HT1080 (cell line): Measurements from ENCODE around the gene CCNL2. TPM values are rescaled to one million over a fixed set of nuclear protein-coding genes. Genes with fewer than 3 reads are reported as not detected.
A peak's percentile ranks its signal among the peaks of the same experiment; 100 is the strongest.

Experiments
- DNase-seq: peaks from one replicate; pipeline ENCODE4 v3.0.0-alpha.2; 2015; ENCODE audit warnings: low read depth
- total RNA-seq: library from RNA; depleted of rRNA; stranded (reverse); fragments of >200 nt; shearing (Covaris generic); gene quantifications from 2 replicates; pipeline ENCODE4 v1.2.3, GENCODE V29; 2014; rRNA removed

The CCNL2 gene
- total RNA-seq, 1 experiment from 2014 or later = 96.1 TPM

GRCh38 chr1:1345384-1345783 is 53.8 kb downstream of the CCNL2 start:
- DNase-seq = no peak

- peak; percentile 94 for DNase-seq
These were observed 54.3 kb downstream of the CCNL2 start for GRCh38 chr1:1344655-1345361.

- DNase-seq = no peak
These were observed 55.2 kb downstream of the CCNL2 start for GRCh38 chr1:1343811-1344421.

- DNase-seq = no peak
These were observed 56.5 kb downstream of the CCNL2 start for GRCh38 chr1:1342584-1343115.

GRCh38 chr1:1342061-1342562 is 57.0 kb downstream of the CCNL2 start:
- DNase-seq = no peak

GRCh38 chr1:1341549-1342021 is 57.5 kb downstream of the CCNL2 start:
- DNase-seq = no peak

GRCh38 chr1:1340791-1341548 is 58.2 kb downstream of the CCNL2 start:
- no peak for DNase-seq

GRCh38 chr1:1340185-1340584 is 59.0 kb downstream of the CCNL2 start:
- no peak for DNase-seq

- no peak for DNase-seq
These were observed 60.9 kb downstream of the CCNL2 start for GRCh38 chr1:1338278-1338677.

GRCh38 chr1:1337793-1338147 is 61.4 kb downstream of the CCNL2 start:
- no peak for DNase-seq

GRCh38 chr1:1336931-1337792 is 62.0 kb downstream of the CCNL2 start:
- no peak for DNase-seq

- no peak for DNase-seq
These were observed 62.7 kb downstream of the CCNL2 start for GRCh38 chr1:1336446-1336845.

GRCh38 chr1:1335792-1336248 is 63.3 kb downstream of the CCNL2 start:
- DNase-seq = no peak

Other genes with a start within 250 kb of the CCNL2 start
- not detected in 2 replicates for gene TTLL10, start 225.5 kb downstream of the CCNL2 start, total RNA-seq
- gene TNFRSF18, start 192.7 kb downstream of the CCNL2 start, total RNA-seq = not detected in 2 replicates
- gene TNFRSF4, start 185.2 kb downstream of the CCNL2 start, total RNA-seq = 0.88 TPM in 1 of 2 replicates, not detected in the other
- gene SDF4, start 167.3 kb downstream of the CCNL2 start, total RNA-seq = 110 and 119 TPM in 2 replicates
- 27.3 and 37.6 TPM in 2 replicates for gene B3GALT6, start 167.1 kb downstream of the CCNL2 start, total RNA-seq
- 0.40 and 1.5 TPM in 2 replicates for gene C1QTNF12, start 152.6 kb downstream of the CCNL2 start, total RNA-seq
- gene UBE2J2, start 125.5 kb downstream of the CCNL2 start, total RNA-seq = 125 and 139 TPM in 2 replicates
- gene SCNN1D, start 118.9 kb downstream of the CCNL2 start, total RNA-seq = 0.20 and 0.59 TPM in 2 replicates
- 28.9 and 34.9 TPM in 2 replicates for gene ACAP3, start 91.4 kb downstream of the CCNL2 start, total RNA-seq
- gene PUSL1, start 90.7 kb downstream of the CCNL2 start, total RNA-seq = 42.0 and 43.9 TPM in 2 replicates
- gene INTS11, start 74.7 kb downstream of the CCNL2 start, total RNA-seq = 142 and 143 TPM in 2 replicates
- 36.8 and 55.0 TPM in 2 replicates for gene CPTP, start 74.5 kb downstream of the CCNL2 start, total RNA-seq
- gene TAS1R3, start 68.1 kb downstream of the CCNL2 start, total RNA-seq = 0.03 and 0.08 TPM in 2 replicates
- 113 and 118 TPM in 2 replicates for gene DVL1, start 49.9 kb downstream of the CCNL2 start, total RNA-seq
- 0.11 and 0.50 TPM in 2 replicates for gene MXRA8, start 40.8 kb downstream of the CCNL2 start, total RNA-seq
- 318 and 349 TPM in 2 replicates for gene AURKAIP1, start 24.1 kb downstream of the CCNL2 start, total RNA-seq
- 319 and 342 TPM in 2 replicates for gene MRPL20, start 8.0 kb upstream of the CCNL2 start, total RNA-seq
- gene ANKRD65, start 21.9 kb upstream of the CCNL2 start, total RNA-seq = not detected in 2 replicates
- 0.05 and 0.23 TPM in 2 replicates for gene VWA1, start 36.4 kb upstream of the CCNL2 start, total RNA-seq
- gene ATAD3C, start 50.4 kb upstream of the CCNL2 start, total RNA-seq = 0.03 TPM in 1 of 2 replicates, not detected in the other
- 57.0 and 59.0 TPM in 2 replicates for gene ATAD3B, start 72.4 kb upstream of the CCNL2 start, total RNA-seq
- 93.9 and 96.6 TPM in 2 replicates for gene ATAD3A, start 112.8 kb upstream of the CCNL2 start, total RNA-seq
- 3.1 TPM in 1 of 2 replicates, not detected in the other for gene TMEM240, start 141.3 kb upstream of the CCNL2 start, total RNA-seq
- gene SSU72, start 175.5 kb upstream of the CCNL2 start, total RNA-seq = 69.6 and 99.4 TPM in 2 replicates
- 0.20 and 0.66 TPM in 2 replicates for gene FNDC10, start 200.8 kb upstream of the CCNL2 start, total RNA-seq
- 11.0 and 12.6 TPM in 2 replicates for gene MIB2, start 216.2 kb upstream of the CCNL2 start, total RNA-seq
- gene MMP23B, start 232.8 kb upstream of the CCNL2 start, total RNA-seq = not detected in 2 replicates